Stimulated activated memory B cell treated with anti-CD40 and anti-IgM and Interleukin-4, amounts not matched to agents 10 μg/mL and 1 μg/mL and 100 μg/mL, for 72 hours (primary cell): Measurements from ENCODE around the gene PCDH15.

Experiments used
- ATAC-seq: fragments of 150-1000 bp; cut with Tn5 transposase; 2 replicates; pipeline ENCODE4 v1.10.0; 2021
- H3K27ac Mint-ChIP-seq: one replicate; pipeline ENCODE4 v1.8.0; 2022; ENCODE audit warnings: mild to moderate bottlenecking, mixed read lengths
- H3K27me3 Mint-ChIP-seq: one replicate; pipeline ENCODE4 v1.8.0; 2022; ENCODE audit warnings: mixed read lengths
- H3K36me3 Mint-ChIP-seq: one replicate; pipeline ENCODE4 v1.8.0; 2022; ENCODE audit warnings: mixed read lengths
- H3K4me1 Mint-ChIP-seq: one replicate; pipeline ENCODE4 v1.8.0; 2022; ENCODE audit warnings: mixed read lengths
- H3K4me3 Mint-ChIP-seq: one replicate; pipeline ENCODE4 v1.8.0; 2022; ENCODE audit warnings: mild to moderate bottlenecking, moderate library complexity, mixed read lengths
- H3K9me3 Mint-ChIP-seq: one replicate; pipeline ENCODE4 v1.8.0; 2022; ENCODE audit warnings: mixed read lengths

Gene PCDH15

GRCh38 chr10:53903756-53904155 is 897.3 kb downstream of the PCDH15 start:
- Mint-ChIP-seq H3K27ac (no peak overlapping the region), H3K27me3 (no peaks in the 10 kb centered on the region), H3K4me3 (no peak overlapping the region), H3K9me3 (no peaks in the 10 kb centered on the region), H3K36me3 (no peaks in the 10 kb centered on the region), H3K4me1 (no peaks in the 10 kb centered on the region)
- no peak for ATAC-seq

GRCh38 chr10:53899463-53900160 is 901.4 kb downstream of the PCDH15 start:
- H3K4me3 Mint-ChIP-seq: no peak overlapping the region
- H3K4me1 Mint-ChIP-seq: no peaks in the 10 kb centered on the region
- no peaks in the 10 kb centered on the region for H3K27me3 Mint-ChIP-seq
- no peaks in the 10 kb centered on the region for H3K36me3 Mint-ChIP-seq
- no peak overlapping the region for H3K27ac Mint-ChIP-seq
- H3K9me3 Mint-ChIP-seq: peaks cover 3% of the 10 kb centered on the region
- no peak for ATAC-seq

DNA sequence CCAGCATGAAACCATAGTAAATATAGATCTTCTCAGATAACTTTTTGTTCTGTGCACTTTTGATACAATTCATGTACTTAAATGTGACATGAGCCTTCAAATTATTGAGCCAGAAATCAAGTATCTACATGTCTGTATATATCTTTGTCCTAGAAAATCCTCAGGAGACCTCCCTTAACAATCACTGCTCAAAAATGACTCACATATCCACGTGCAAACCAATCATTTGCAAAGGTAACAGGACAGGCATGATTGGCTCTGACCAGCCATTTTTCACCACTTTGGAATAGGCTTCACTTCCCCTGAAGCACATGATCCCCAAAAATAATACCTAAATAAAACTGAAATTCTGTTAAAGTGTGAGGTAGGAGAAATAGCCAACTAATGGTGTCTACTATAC is 902.5 kb downstream of the PCDH15 start:
- H3K36me3 Mint-ChIP-seq: no peaks in the 10 kb centered on the region
- no peaks in the 10 kb centered on the region for H3K27me3 Mint-ChIP-seq
- peaks cover 3% of the 10 kb centered on the region for H3K9me3 Mint-ChIP-seq
- ATAC-seq: no peak
- no peak overlapping the region for H3K27ac Mint-ChIP-seq
- no peak overlapping the region for H3K4me3 Mint-ChIP-seq
- no peaks in the 10 kb centered on the region for H3K4me1 Mint-ChIP-seq

DNA sequence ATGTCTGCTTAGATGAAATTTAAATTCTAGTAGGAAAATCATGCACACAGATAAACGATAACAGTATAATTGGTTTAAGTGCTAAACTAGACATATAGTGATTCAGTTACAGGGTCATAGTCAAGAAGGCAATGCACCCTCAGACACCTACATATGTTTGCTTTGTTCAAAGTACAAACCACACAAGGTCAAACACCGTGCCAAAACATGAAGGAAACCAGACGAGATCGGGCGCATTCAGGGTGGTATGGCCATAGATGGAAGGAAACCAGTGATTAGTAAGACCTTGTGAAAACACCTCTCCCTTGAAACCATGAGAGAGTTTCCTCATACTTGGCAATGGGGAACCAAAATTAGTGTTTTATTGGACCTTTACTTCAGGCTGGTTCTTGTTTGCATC is 906.9 kb downstream of the PCDH15 start:
- H3K9me3 Mint-ChIP-seq: peaks cover 3% of the 10 kb centered on the region
- no peak overlapping the region for H3K4me3 Mint-ChIP-seq
- H3K27me3 Mint-ChIP-seq: no peaks in the 10 kb centered on the region
- ATAC-seq: no peak
- no peaks in the 10 kb centered on the region for H3K4me1 Mint-ChIP-seq
- no peaks in the 10 kb centered on the region for H3K36me3 Mint-ChIP-seq
- no peak overlapping the region for H3K27ac Mint-ChIP-seq

GRCh38 chr10:53893061-53893460 is 908.0 kb downstream of the PCDH15 start:
- ATAC-seq: no peak
- no peaks in the 10 kb centered on the region for H3K36me3 Mint-ChIP-seq
- no peaks in the 10 kb centered on the region for H3K4me1 Mint-ChIP-seq
- H3K4me3 Mint-ChIP-seq: no peak overlapping the region
- peaks cover 3% of the 10 kb centered on the region for H3K9me3 Mint-ChIP-seq
- H3K27me3 Mint-ChIP-seq: no peaks in the 10 kb centered on the region
- H3K27ac Mint-ChIP-seq: no peak overlapping the region

DNA sequence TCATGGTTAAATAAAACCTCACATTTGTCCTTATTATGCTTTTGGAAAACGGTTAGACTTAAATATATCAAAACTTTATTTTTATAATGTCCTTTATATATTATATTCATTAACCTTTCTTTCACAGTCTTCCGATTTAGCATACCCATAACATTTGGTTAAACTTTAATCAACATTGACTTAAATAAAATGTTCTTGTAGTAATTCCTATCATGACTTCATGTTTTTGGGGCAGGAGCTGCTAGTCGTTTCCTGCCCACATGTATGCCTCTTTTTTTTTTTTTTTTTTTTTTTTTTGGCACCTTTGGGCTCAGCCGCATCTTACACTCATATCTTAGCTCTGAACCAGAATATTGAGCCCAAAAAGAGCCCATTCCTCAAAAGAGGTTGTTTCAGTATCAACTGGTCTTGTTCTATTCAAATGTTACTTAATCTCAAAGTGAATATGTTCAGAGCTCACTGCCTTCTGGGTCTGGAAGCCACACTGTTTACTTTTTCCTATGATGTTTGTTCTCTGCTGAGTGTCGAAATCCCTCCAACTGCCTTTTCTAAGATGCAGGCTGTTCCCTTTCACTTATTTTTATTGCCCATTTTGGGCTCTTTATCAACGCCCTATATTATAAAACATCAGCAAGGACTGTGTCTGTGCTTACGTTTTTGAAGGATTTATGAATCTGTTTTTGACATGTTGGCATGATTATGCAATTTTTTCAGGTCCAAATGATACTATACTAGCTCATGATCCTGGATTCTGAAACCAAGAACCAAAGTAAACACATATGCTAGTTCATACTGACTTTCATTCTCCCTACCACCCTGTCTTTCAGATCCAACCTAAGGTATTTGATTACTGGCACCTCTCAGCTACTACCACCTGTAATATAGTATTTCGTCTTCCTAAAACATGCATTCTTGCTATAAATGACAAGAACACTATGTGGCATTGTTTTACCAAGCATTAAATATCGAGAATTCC is 914.4 kb downstream of the PCDH15 start:
- H3K27ac Mint-ChIP-seq: no peak overlapping the region
- no peak for ATAC-seq
- no peaks in the 10 kb centered on the region for H3K9me3 Mint-ChIP-seq
- H3K36me3 Mint-ChIP-seq: no peaks in the 10 kb centered on the region
- no peaks in the 10 kb centered on the region for H3K27me3 Mint-ChIP-seq
- H3K4me1 Mint-ChIP-seq: no peaks in the 10 kb centered on the region
- H3K4me3 Mint-ChIP-seq: no peak overlapping the region

DNA sequence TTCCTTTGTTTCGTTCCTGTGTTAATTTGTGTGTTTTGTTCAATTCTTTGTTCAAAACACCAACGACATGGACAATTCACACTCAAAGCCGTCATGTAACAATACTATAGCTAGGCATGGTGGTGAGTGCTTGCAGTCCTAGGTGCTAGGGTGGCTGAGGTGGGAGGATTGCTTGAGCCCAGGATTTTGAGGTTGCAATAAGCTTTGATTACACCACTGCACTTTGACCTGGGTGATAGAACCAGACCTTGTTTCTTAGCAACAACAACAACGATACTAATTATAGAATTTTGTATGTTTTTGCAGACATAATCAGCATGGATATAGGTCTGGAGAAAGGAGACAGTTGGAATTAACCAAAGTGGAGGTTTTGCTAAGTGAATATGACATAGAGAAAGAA is 936.2 kb downstream of the PCDH15 start:
- no peak for ATAC-seq
- Mint-ChIP-seq H3K36me3 (no peaks in the 10 kb centered on the region), H3K27ac (no peak overlapping the region), H3K9me3 (no peaks in the 10 kb centered on the region), H3K27me3 (no peaks in the 10 kb centered on the region), H3K4me3 (no peak overlapping the region), H3K4me1 (no peaks in the 10 kb centered on the region)

DNA sequence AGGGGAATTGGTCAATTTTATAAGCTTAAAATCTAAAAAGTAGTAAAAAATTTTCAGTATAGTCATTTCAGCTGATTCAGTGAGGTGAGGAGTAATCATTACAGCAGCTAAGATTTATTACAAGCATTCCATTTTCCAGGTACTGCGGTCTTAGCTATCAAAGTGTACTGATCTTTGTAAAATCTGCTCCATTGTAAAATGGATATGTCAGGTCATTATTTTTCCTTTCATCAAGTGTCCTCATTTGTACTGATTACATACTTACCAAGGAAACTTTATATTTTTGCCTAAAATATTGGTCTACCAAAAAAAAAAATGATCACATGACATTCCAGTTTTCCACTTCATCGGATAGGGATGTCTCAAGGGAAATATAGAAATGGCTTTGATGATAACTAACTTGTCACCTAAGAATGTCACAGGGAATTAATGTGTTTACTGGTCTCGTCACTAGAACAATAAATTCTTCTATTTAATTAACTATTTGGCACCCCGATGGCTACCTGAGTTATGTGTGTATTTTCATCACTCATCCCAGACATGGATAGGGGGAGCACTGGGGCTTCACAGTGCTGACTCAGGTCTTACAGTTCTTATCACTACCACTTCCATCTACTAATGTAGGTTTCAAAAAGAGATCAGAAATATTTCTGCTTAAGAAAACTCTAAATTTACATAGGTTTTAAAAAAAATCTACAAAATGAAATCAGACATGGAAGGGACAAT is 948.4 kb downstream of the PCDH15 start:
- Mint-ChIP-seq H3K4me3 (no peak overlapping the region), H3K36me3 (no peaks in the 10 kb centered on the region), H3K4me1 (no peaks in the 10 kb centered on the region), H3K27me3 (no peaks in the 10 kb centered on the region), H3K9me3 (no peaks in the 10 kb centered on the region), H3K27ac (no peak overlapping the region)
- no peak for ATAC-seq

DNA sequence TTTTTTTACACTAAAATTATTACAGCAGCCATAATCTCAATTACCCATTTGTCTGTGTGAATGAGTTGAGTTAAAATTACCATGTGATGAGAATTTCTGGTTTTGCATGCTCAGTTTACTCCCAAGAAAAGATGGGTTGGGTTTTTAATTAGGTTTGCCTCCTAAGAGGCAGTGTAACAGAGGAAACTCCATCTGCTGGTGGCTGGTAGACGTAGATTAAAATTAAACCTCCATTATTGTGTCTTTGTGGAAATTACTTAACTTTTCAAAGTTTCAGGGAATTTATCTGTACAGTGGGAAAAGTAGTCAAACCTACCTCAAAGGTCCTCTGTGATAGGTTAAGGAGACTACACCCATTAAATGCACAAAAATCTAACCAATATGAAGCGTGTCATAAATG is 954.2 kb downstream of the PCDH15 start:
- H3K36me3 Mint-ChIP-seq: no peaks in the 10 kb centered on the region
- no peaks in the 10 kb centered on the region for H3K27me3 Mint-ChIP-seq
- H3K4me3 Mint-ChIP-seq: no peak overlapping the region
- H3K4me1 Mint-ChIP-seq: no peaks in the 10 kb centered on the region
- no peaks in the 10 kb centered on the region for H3K9me3 Mint-ChIP-seq
- ATAC-seq: no peak
- no peak overlapping the region for H3K27ac Mint-ChIP-seq

- Mint-ChIP-seq H3K4me3 (no peak overlapping the region), H3K4me1 (no peaks in the 10 kb centered on the region), H3K27me3 (no peaks in the 10 kb centered on the region), H3K9me3 (no peaks in the 10 kb centered on the region), H3K27ac (no peak overlapping the region), H3K36me3 (no peaks in the 10 kb centered on the region)
- ATAC-seq: no peak
Measured at GRCh38 chr10:53843736-53844362, 957.2 kb downstream of the PCDH15 start.

DNA sequence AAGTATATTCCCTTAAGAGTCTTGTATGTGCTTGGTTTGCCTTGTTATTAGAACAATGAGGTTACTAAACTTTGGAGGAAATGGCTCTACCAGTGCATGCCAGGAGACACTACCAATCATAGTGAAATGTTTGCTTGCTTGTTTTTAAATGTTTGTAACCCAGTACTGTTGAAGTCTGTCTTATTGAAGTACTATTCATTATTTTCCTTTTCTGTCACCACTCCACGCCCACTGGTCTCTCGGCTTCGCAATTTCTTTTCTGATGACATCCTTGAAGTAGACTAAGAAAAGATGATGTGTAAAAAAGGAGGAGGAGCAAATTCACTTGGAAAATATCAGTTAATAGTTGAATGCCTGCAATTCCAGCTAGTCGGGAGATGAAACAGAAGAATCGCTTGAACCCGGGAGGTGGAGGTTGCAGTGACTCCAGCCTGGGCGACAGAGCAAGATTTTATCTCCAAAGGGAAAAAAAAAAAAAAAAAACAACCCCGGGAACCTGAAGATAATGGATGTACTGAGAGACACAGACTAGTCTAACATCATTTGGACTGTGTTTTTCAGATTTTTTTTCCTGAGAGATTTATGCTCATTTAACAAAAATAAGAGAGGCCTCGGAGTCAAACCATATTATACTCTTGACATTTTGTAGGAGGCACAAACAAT is 959.4 kb downstream of the PCDH15 start:
- H3K27ac Mint-ChIP-seq: no peak overlapping the region
- H3K27me3 Mint-ChIP-seq: no peaks in the 10 kb centered on the region
- ATAC-seq: no peak
- H3K4me1 Mint-ChIP-seq: no peaks in the 10 kb centered on the region
- no peaks in the 10 kb centered on the region for H3K36me3 Mint-ChIP-seq
- H3K9me3 Mint-ChIP-seq: no peaks in the 10 kb centered on the region
- H3K4me3 Mint-ChIP-seq: no peak overlapping the region

DNA sequence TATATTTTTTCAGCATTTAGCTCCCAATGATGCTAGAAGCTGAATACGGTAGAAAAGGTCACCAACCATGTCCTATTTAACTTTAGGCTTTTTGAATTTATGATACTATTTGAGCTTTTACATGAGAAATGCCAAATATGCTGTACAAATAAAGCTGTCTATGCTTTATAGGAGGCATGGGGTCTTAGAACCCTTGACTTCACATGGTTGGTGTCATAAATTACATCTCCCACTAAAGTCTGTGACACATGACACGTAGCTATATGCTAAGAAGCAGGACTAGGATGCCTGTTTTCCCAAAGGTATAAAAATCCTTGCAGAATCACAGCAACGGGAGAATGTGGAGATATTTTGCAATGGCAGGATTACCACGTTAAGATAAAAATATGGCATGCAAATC is 960.4 kb downstream of the PCDH15 start:
- H3K27ac Mint-ChIP-seq: no peak overlapping the region
- H3K4me1 Mint-ChIP-seq: no peaks in the 10 kb centered on the region
- no peak for ATAC-seq
- H3K27me3 Mint-ChIP-seq: no peaks in the 10 kb centered on the region
- no peak overlapping the region for H3K4me3 Mint-ChIP-seq
- no peaks in the 10 kb centered on the region for H3K36me3 Mint-ChIP-seq
- no peaks in the 10 kb centered on the region for H3K9me3 Mint-ChIP-seq

GRCh38 chr10:53839440-53840039 is 961.5 kb downstream of the PCDH15 start:
- no peak overlapping the region for H3K4me3 Mint-ChIP-seq
- no peaks in the 10 kb centered on the region for H3K4me1 Mint-ChIP-seq
- no peak for ATAC-seq
- no peaks in the 10 kb centered on the region for H3K9me3 Mint-ChIP-seq
- H3K36me3 Mint-ChIP-seq: no peaks in the 10 kb centered on the region
- no peaks in the 10 kb centered on the region for H3K27me3 Mint-ChIP-seq
- no peak overlapping the region for H3K27ac Mint-ChIP-seq

DNA sequence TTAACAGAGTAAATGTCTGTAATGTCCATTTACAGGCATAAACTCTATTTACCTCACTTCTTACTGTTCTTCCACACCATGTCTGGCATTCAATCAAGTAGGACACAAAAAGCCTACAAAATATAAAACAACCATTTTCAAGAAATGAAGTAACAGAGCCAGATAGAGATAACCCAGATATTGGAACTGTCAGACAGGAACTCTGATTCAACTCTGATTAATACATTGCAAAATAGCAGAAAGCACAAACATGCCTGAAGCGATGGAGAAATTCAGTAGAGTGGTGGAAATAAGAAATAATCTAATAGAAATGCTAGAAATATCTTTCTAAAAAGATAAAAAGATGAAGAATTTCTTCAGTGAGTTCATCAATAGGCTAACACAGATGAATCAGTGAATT is 964.4 kb downstream of the PCDH15 start:
- Mint-ChIP-seq H3K4me1 (no peaks in the 10 kb centered on the region), H3K36me3 (no peaks in the 10 kb centered on the region), H3K27me3 (no peaks in the 10 kb centered on the region), H3K4me3 (no peak overlapping the region), H3K9me3 (no peaks in the 10 kb centered on the region), H3K27ac (no peak overlapping the region)
- ATAC-seq: no peak
